Measurements from ENCODE around the gene RFC5. TPM values are rescaled to one million over a fixed set of nuclear protein-coding genes. Genes with fewer than 3 reads are reported as not detected.
"Not testable (repeated sequence)": the region's sequence is repeated elsewhere in the genome, so short reads cannot be mapped to it uniquely, and the experiment has no call there.

Gene RFC5
- total RNA-seq, 1 donor from 2014 or later: 5.8 TPM

DNA sequence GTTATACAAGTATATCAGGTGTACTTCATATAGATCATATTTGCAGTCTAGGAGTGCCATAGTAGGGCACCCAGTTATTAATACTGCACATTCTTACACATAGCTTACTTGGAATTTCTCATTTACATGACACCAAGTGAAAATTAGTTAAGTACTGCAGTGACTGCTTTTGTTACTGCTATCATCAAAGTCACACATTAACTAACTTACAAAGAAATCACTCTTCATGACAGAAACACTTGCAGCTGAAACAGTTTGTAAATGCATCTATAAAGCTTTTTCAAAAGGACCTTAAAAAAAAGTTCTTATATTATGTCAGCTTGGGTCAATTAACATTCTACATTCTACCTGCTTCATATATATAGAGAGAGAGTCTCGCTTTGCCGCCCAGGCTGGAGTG lies 17.8 kb upstream of the RFC5 start:
- H3K9ac ChIP-seq (ENCODE audit: low read length): no peak overlapping the region
- TF ChIP-seq, protein P1, sequence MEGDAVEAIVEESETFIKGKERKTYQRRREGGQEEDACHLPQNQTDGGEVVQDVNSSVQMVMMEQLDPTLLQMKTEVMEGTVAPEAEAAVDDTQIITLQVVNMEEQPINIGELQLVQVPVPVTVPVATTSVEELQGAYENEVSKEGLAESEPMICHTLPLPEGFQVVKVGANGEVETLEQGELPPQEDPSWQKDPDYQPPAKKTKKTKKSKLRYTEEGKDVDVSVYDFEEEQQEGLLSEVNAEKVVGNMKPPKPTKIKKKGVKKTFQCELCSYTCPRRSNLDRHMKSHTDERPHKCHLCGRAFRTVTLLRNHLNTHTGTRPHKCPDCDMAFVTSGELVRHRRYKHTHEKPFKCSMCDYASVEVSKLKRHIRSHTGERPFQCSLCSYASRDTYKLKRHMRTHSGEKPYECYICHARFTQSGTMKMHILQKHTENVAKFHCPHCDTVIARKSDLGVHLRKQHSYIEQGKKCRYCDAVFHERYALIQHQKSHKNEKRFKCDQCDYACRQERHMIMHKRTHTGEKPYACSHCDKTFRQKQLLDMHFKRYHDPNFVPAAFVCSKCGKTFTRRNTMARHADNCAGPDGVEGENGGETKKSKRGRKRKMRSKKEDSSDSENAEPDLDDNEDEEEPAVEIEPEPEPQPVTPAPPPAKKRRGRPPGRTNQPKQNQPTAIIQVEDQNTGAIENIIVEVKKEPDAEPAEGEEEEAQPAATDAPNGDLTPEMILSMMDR (IDR thresholded peaks at IDR 0.05; ENCODE audit: insufficient read depth, low read depth, low read length): no peak
- no peak overlapping the region for H3K27ac Mint-ChIP-seq (ENCODE audit: unreplicated experiment)
- no peaks in the 10 kb centered on the region for H4K20me1 ChIP-seq (ENCODE audit: insufficient read depth, low read length)
- H3K27ac ChIP-seq (ENCODE audit: low read depth, low read length): no peak overlapping the region
- no peaks in the 10 kb centered on the region for H3K4me1 ChIP-seq (ENCODE audit: insufficient read depth, low read length)
- H3K79me2 ChIP-seq (ENCODE audit: insufficient read depth, low read length): no peaks in the 10 kb centered on the region
- H2AFZ ChIP-seq (ENCODE audit: low read depth, low read length): no peak overlapping the region
- no peak for FAIRE-seq
- no peak overlapping the region for H3K4me3 ChIP-seq (ENCODE audit: insufficient read depth, low read depth, low read length)
- no peaks in the 10 kb centered on the region for H3K36me3 ChIP-seq (ENCODE audit: insufficient read depth, low read length)
- no peaks in the 10 kb centered on the region for H3K4me1 Mint-ChIP-seq (ENCODE audit: low read depth, unreplicated experiment)
- no peak for DNase-seq (ENCODE audit: low read depth)
- no peaks in the 10 kb centered on the region for H3K36me3 Mint-ChIP-seq (ENCODE audit: low read depth, unreplicated experiment)
- H3K27me3 Mint-ChIP-seq (ENCODE audit: low read depth, unreplicated experiment): no peaks in the 10 kb centered on the region
- peaks cover 4% of the 10 kb centered on the region for H3K9me3 Mint-ChIP-seq (ENCODE audit: unreplicated experiment)
- no peaks in the 10 kb centered on the region for H3K27me3 ChIP-seq (ENCODE audit: insufficient read depth, low read length)
- H3K4me3 Mint-ChIP-seq (ENCODE audit: unreplicated experiment): no peak overlapping the region
- peaks cover 2% of the 10 kb centered on the region for H3K9me3 ChIP-seq (ENCODE audit: insufficient read depth, low read depth, low read length)
- H3K4me2 ChIP-seq (ENCODE audit: low read length): no peak overlapping the region

DNA sequence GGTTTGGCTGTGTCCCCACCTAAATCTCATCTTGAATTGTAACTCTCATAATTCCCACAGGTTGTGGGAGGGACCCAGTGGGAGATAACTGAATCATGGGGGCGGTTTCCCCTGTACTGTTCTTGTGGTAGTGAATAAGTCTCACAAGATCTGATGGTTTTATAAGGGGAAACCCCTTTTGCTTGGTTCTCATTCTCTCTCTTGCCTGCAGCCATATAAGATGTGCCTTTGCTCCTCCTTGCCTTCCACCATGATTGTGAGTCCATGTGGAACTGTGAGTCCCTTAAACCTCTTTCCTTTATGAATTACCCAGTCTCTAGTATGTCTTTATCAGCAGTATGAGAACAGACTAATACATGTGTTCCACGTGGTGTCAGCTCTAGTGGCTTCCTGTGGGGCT lies 16.7 kb upstream of the RFC5 start:
- H3K4me2 ChIP-seq (ENCODE audit: low read length); H3K27ac ChIP-seq (ENCODE audit: low read depth, low read length); H3K36me3 ChIP-seq (ENCODE audit: insufficient read depth, low read length); H3K9ac ChIP-seq (ENCODE audit: low read length); H3K79me2 ChIP-seq (ENCODE audit: insufficient read depth, low read length); H3K4me1 Mint-ChIP-seq (ENCODE audit: low read depth, unreplicated experiment); H3K4me3 Mint-ChIP-seq (ENCODE audit: unreplicated experiment); H3K4me3 ChIP-seq (ENCODE audit: insufficient read depth, low read depth, low read length); H4K20me1 ChIP-seq (ENCODE audit: insufficient read depth, low read length); H3K36me3 Mint-ChIP-seq (ENCODE audit: low read depth, unreplicated experiment); H3K27ac Mint-ChIP-seq (ENCODE audit: unreplicated experiment); H3K9me3 Mint-ChIP-seq (ENCODE audit: unreplicated experiment); DNase-seq (ENCODE audit: low read depth); H3K27me3 Mint-ChIP-seq (ENCODE audit: low read depth, unreplicated experiment); H3K4me1 ChIP-seq (ENCODE audit: insufficient read depth, low read length); H3K9me3 ChIP-seq (ENCODE audit: insufficient read depth, low read depth, low read length); H3K27me3 ChIP-seq (ENCODE audit: insufficient read depth, low read length); H2AFZ ChIP-seq (ENCODE audit: low read depth, low read length); FAIRE-seq: not testable (repeated sequence)

DNA sequence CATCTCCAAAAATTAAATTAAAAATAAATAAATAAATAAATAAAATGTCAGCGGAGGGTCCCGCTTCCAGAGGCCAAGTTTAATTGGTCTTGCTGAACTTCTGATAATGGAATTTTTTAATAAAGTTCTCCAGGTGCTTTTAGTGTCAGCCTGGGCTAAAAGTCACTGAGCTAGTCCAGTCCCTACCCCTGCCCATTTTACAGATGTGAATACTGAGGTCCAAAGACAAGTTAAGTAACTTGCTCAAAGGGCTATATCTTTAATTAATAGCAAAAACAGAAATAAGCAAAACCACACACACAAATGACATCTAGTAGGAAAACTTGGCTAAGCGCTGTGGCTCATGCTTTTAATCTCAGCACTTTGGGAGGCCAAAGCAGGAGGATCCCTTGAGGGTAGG lies 5.6 kb upstream of the RFC5 start:
- H3K4me2 ChIP-seq (ENCODE audit: low read length): no peak overlapping the region
- Mint-ChIP-seq H3K36me3 (ENCODE audit: low read depth, unreplicated experiment) (no peaks in the 10 kb centered on the region), H3K4me3 (ENCODE audit: unreplicated experiment) (no peak overlapping the region), H3K27me3 (ENCODE audit: low read depth, unreplicated experiment) (peaks cover 6% of the 10 kb centered on the region), H3K9me3 (ENCODE audit: unreplicated experiment) (no peaks in the 10 kb centered on the region), H3K27ac (ENCODE audit: unreplicated experiment) (no peak overlapping the region), H3K4me1 (ENCODE audit: low read depth, unreplicated experiment) (no peaks in the 10 kb centered on the region)
- TF ChIP-seq EZH2 (IDR thresholded peaks at IDR 0.05; ENCODE audit: insufficient read depth, low read length): no peak
- TF ChIP-seq, protein P1 (IDR thresholded peaks at IDR 0.05; ENCODE audit: insufficient read depth, low read depth, low read length): no peak
- H3K36me3 ChIP-seq (ENCODE audit: insufficient read depth, low read length): no peaks in the 10 kb centered on the region
- H3K27me3 ChIP-seq (ENCODE audit: insufficient read depth, low read length): no peaks in the 10 kb centered on the region
- H4K20me1 ChIP-seq (ENCODE audit: insufficient read depth, low read length): no peaks in the 10 kb centered on the region
- H2AFZ ChIP-seq (ENCODE audit: low read depth, low read length): no peak overlapping the region
- no peak overlapping the region for H3K9ac ChIP-seq (ENCODE audit: low read length)
- no peak for FAIRE-seq
- H3K9me3 ChIP-seq (ENCODE audit: insufficient read depth, low read depth, low read length): no peaks in the 10 kb centered on the region
- DNase-seq (ENCODE audit: low read depth): no peak
- peaks cover under 1% of the 10 kb centered on the region for H3K4me1 ChIP-seq (ENCODE audit: insufficient read depth, low read length)
- H3K4me3 ChIP-seq (ENCODE audit: insufficient read depth, low read depth, low read length): no peak overlapping the region
- H3K27ac ChIP-seq (ENCODE audit: low read depth, low read length): no peak overlapping the region
- H3K79me2 ChIP-seq (ENCODE audit: insufficient read depth, low read length): no peaks in the 10 kb centered on the region
